Measurements from ENCODE around the gene COL5A1. TPM values are rescaled to one million over a fixed set of nuclear protein-coding genes. Genes with fewer than 3 reads are reported as not detected.

COL5A1 gene
- total RNA-seq, 1 donor = 188 TPM

GRCh38 chr9:134840511-134840910, 198.9 kb downstream of the COL5A1 start:
- TF ChIP-seq CTCF (IDR thresholded peaks at IDR 0.05; ENCODE audit: insufficient read depth, low read length) = no peak
- no peak overlapping the region for H3K4me3 ChIP-seq (ENCODE audit: low read depth, low read length)
- DNase-seq (ENCODE audit: low read depth) = no peak

- TF ChIP-seq CTCF (IDR thresholded peaks at IDR 0.05; ENCODE audit: insufficient read depth, low read length) = no peak
- DNase-seq (ENCODE audit: low read depth) = no peak
- H3K4me3 ChIP-seq (ENCODE audit: low read depth, low read length) = no peak overlapping the region
Observed at GRCh38 chr9:134841180-134841904, 199.7 kb downstream of the COL5A1 start.

- no peak overlapping the region for H3K4me3 ChIP-seq (ENCODE audit: low read depth, low read length)
- TF ChIP-seq CTCF (IDR thresholded peaks at IDR 0.05; ENCODE audit: insufficient read depth, low read length) = no peak
- no peak for DNase-seq (ENCODE audit: low read depth)
Observed at GRCh38 chr9:134842321-134842720, 200.7 kb downstream of the COL5A1 start.

- DNase-seq (ENCODE audit: low read depth) = no peak
- no peak overlapping the region for H3K4me3 ChIP-seq (ENCODE audit: low read depth, low read length)
- no peak for TF ChIP-seq CTCF (IDR thresholded peaks at IDR 0.05; ENCODE audit: insufficient read depth, low read length)
Observed at GRCh38 chr9:134843740-134844139, 202.1 kb downstream of the COL5A1 start.

GRCh38 chr9:134844821-134845220, 203.2 kb downstream of the COL5A1 start:
- no peak overlapping the region for H3K4me3 ChIP-seq (ENCODE audit: low read depth, low read length)
- DNase-seq (ENCODE audit: low read depth) = no peak
- no peak for TF ChIP-seq CTCF (IDR thresholded peaks at IDR 0.05; ENCODE audit: insufficient read depth, low read length)

GRCh38 chr9:134846187-134846586, 204.6 kb downstream of the COL5A1 start:
- TF ChIP-seq CTCF (IDR thresholded peaks at IDR 0.05; ENCODE audit: insufficient read depth, low read length) = no peak
- no peak overlapping the region for H3K4me3 ChIP-seq (ENCODE audit: low read depth, low read length)
- no peak for DNase-seq (ENCODE audit: low read depth)

- no peak for TF ChIP-seq CTCF (IDR thresholded peaks at IDR 0.05; ENCODE audit: insufficient read depth, low read length)
- H3K4me3 ChIP-seq (ENCODE audit: low read depth, low read length) = no peak overlapping the region
- DNase-seq (ENCODE audit: low read depth) = no peak
Observed at GRCh38 chr9:134846699-134847098, 205.1 kb downstream of the COL5A1 start.
